Measurements from ENCODE around the gene PRKCA.

- TF ChIP-seq GATA2 (IDR thresholded peaks at IDR 0.05; ENCODE audit: low read depth, low read length): no peak
- TF ChIP-seq GATA3 (IDR thresholded peaks at IDR 0.05; ENCODE audit: low read depth, low read length): no peak
These were observed 247.4 kb downstream of the PRKCA start for GRCh38 chr17:66549731-66550207.

All from SH-SY5Y (cell line).